Measurements from ENCODE around the gene CIBAR2.

CIBAR2 gene

GRCh38 chr16:85112364-85112763 is at the start of gene CIBAR2:
CIBAR2 (minus strand) TSS chr16:85112472; CDS start chr16:85112352, 120 bp downstream.
- DNase-seq: peak in 2 of 3 experiments; percentile 83 to 91

- no peak for DNase-seq
These were observed 47.1 kb upstream of the CIBAR2 start for GRCh38 chr16:85159179-85159980.

- no peak for DNase-seq
These were observed 46.5 kb upstream of the CIBAR2 start for GRCh38 chr16:85158743-85159178.

- peak; percentile 6 to 62 (median 57) for DNase-seq
These were observed 45.8 kb upstream of the CIBAR2 start for GRCh38 chr16:85157813-85158742.

- peak in 1 of 3 experiments; percentile 43 for DNase-seq
These were observed 45.1 kb upstream of the CIBAR2 start for GRCh38 chr16:85157372-85157771.

- no peak for DNase-seq
These were observed 44.6 kb upstream of the CIBAR2 start for GRCh38 chr16:85156869-85157268.

GRCh38 chr16:85156440-85156839 is 44.2 kb upstream of the CIBAR2 start:
- no peak for DNase-seq

- DNase-seq: peak in 2 of 3 experiments; percentile 33 to 38
These were observed 41.4 kb upstream of the CIBAR2 start for GRCh38 chr16:85153656-85154091.

- no peak for DNase-seq
These were observed 40.8 kb upstream of the CIBAR2 start for GRCh38 chr16:85153046-85153445.

- DNase-seq: peak in 2 of 3 experiments; percentile 29 to 57
These were observed 40.2 kb upstream of the CIBAR2 start for GRCh38 chr16:85152414-85153030.

- peak in 1 of 3 experiments; percentile 26 for DNase-seq
These were observed 39.5 kb upstream of the CIBAR2 start for GRCh38 chr16:85151603-85152413.

GRCh38 chr16:85151079-85151602 is 38.9 kb upstream of the CIBAR2 start:
- DNase-seq: no peak

- DNase-seq: no peak
These were observed 38.2 kb upstream of the CIBAR2 start for GRCh38 chr16:85150331-85150940.

GRCh38 chr16:85149776-85150175 is 37.5 kb upstream of the CIBAR2 start:
- no peak for DNase-seq

GRCh38 chr16:85148931-85149330 is 36.7 kb upstream of the CIBAR2 start:
- DNase-seq: peak; percentile 33 to 72 (median 36)

- DNase-seq: no peak
These were observed 34.8 kb upstream of the CIBAR2 start for GRCh38 chr16:85146922-85147651.

GRCh38 chr16:85146532-85146797 is 34.2 kb upstream of the CIBAR2 start:
- no peak for DNase-seq

- DNase-seq: no peak
These were observed 33.7 kb upstream of the CIBAR2 start for GRCh38 chr16:85145734-85146531.

GRCh38 chr16:85145188-85145587 is 32.9 kb upstream of the CIBAR2 start:
- no peak for DNase-seq

All from NCI-H1417 (cell line).